PFSK-1 (cell line): ENCODE measurements around the gene LDLRAD3. TPM values are rescaled to one million over a fixed set of nuclear protein-coding genes. Genes with fewer than 3 reads are reported as not detected.

Experiments used
- FOXP2 ChIP-seq: optimal IDR thresholded peaks from 2 replicates; pipeline ENCODE3; 2011; ENCODE audit warnings: borderline replicate concordance, control low read depth, inconsistent platforms; ENCODE audit not compliant: insufficient read depth; ENCODE audit errors: extremely low read length, extremely low read depth
- POLR2AphosphoS5 ChIP-seq: IDR thresholded peaks from 2 replicates; pipeline ENCODE4 v1.6.1; 2012; ENCODE audit warnings: low read depth, mild to moderate bottlenecking, control low read depth, low read length, moderate library complexity
- SIN3A ChIP-seq: IDR thresholded peaks from 2 replicates; pipeline ENCODE4 v1.6.1; 2012; ENCODE audit warnings: mild to moderate bottlenecking, low read length, moderate library complexity, borderline replicate concordance; ENCODE audit not compliant: insufficient read depth
- TAF1 ChIP-seq: IDR thresholded peaks from 2 replicates; pipeline ENCODE4 v1.6.1; 2012; ENCODE audit warnings: low read length, control low read depth, borderline replicate concordance; ENCODE audit not compliant: insufficient read depth
- polyA plus RNA-seq: library from polyadenylated mRNA; unstranded; fragments of >200 nt; gene quantifications from one replicate; pipeline ENCODE4 v1.2.1, GENCODE V29; 2012; ENCODE audit warnings: low read depth, missing spikeins; ENCODE audit not compliant: insufficient read length
- TF ChIP-seq, protein P1 (sequence below), 2 experiments: IDR thresholded peaks; 2 replicates each; pipeline versions ENCODE4 v1.6.1 to v1.8.0; 2011 to 2012; ENCODE audit warnings: low read depth in 2 of 2, low read length in 2 of 2, control low read depth in 1 of 2, inconsistent platforms in 1 of 2, mild to moderate bottlenecking in 1 of 2, moderate library complexity in 1 of 2; ENCODE audit not compliant: insufficient read depth in 1 of 2

LDLRAD3 gene, protein sequence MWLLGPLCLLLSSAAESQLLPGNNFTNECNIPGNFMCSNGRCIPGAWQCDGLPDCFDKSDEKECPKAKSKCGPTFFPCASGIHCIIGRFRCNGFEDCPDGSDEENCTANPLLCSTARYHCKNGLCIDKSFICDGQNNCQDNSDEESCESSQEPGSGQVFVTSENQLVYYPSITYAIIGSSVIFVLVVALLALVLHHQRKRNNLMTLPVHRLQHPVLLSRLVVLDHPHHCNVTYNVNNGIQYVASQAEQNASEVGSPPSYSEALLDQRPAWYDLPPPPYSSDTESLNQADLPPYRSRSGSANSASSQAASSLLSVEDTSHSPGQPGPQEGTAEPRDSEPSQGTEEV
- polyA plus RNA-seq: 34.2 TPM

- TF ChIP-seq SIN3A (peak; percentile 77; the same call in 1 of the 2 replicates), TAF1 (0 out of 2 replicates have a peak, but pooled peaks have one; percentile 30), POLR2AphosphoS5 (peak; percentile 80), FOXP2 (peak; percentile 30)
- TF ChIP-seq, protein P1, sequence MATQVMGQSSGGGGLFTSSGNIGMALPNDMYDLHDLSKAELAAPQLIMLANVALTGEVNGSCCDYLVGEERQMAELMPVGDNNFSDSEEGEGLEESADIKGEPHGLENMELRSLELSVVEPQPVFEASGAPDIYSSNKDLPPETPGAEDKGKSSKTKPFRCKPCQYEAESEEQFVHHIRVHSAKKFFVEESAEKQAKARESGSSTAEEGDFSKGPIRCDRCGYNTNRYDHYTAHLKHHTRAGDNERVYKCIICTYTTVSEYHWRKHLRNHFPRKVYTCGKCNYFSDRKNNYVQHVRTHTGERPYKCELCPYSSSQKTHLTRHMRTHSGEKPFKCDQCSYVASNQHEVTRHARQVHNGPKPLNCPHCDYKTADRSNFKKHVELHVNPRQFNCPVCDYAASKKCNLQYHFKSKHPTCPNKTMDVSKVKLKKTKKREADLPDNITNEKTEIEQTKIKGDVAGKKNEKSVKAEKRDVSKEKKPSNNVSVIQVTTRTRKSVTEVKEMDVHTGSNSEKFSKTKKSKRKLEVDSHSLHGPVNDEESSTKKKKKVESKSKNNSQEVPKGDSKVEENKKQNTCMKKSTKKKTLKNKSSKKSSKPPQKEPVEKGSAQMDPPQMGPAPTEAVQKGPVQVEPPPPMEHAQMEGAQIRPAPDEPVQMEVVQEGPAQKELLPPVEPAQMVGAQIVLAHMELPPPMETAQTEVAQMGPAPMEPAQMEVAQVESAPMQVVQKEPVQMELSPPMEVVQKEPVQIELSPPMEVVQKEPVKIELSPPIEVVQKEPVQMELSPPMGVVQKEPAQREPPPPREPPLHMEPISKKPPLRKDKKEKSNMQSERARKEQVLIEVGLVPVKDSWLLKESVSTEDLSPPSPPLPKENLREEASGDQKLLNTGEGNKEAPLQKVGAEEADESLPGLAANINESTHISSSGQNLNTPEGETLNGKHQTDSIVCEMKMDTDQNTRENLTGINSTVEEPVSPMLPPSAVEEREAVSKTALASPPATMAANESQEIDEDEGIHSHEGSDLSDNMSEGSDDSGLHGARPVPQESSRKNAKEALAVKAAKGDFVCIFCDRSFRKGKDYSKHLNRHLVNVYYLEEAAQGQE (IDR thresholded peaks at IDR 0.05; ENCODE audit: insufficient read depth in 1 of 2, low read depth in 2 of 2, low read length in 2 of 2): peak in 1 of 2 experiments; percentile 48; a peak in 1 of 4 replicates
Observed at GRCh38 chr11:35943713-35944502, at the start of gene LDLRAD3. Gene LDLRAD3 (plus strand): TSS chr11:35944062. CDS start chr11:35944099, 37 bp downstream.

GRCh38 chr11:35897019-35897418 is 46.8 kb upstream of the LDLRAD3 start:
- no peak for TF ChIP-seq SIN3A

DNA sequence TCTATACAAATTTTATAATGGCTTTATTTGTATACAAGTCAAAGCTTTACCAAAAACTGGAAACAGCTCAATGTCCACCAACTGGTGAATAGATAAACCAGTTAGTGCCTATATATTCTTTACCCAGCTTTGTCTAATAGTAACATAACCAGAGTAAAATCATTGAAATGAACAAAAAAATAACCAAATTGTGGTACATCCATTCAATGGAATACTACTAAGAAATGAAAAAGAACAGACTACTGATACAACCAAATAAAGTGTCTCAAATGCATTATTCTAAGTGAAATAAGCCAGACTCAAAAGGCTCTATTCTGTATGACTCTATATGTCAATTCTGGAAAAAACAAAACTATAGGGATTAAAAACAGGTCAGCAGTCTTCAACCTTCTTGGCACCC is 40.9 kb upstream of the LDLRAD3 start:
- TF ChIP-seq, protein P1 (IDR thresholded peaks at IDR 0.05; ENCODE audit: insufficient read depth in 1 of 2, low read depth in 2 of 2, low read length in 2 of 2): no peak
- no peak for TF ChIP-seq POLR2AphosphoS5
- no peak for TF ChIP-seq SIN3A
- TF ChIP-seq TAF1: no peak
- no peak for TF ChIP-seq FOXP2

DNA sequence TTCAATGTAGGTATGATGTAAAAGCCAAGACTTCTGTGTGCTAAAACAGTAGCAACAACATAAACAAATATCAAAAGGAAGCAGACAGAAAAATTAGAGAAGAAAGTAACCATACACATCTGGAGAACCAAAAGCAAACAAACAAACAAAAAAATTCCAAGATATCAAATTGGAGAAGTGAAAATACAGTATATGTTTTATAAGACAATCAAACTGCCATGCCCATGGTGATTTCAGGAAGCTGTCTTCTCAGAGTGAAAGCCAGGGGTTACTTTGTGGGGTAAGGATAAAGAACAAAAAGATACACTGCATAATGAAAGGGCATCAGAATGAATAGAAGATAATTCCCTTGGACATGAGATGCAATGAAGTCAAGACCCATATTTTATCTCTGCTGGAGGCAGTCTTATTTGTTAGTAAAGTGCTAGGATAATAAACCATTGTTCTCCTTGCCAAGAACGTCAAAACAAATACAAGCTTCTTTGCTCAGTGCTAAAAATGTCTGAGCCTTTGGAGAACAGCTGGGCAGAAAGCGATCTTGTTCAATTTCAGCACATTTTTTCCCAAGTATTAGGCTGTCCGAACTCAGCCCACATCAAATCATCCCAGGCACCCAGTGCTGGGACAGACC is 38.1 kb upstream of the LDLRAD3 start:
- TF ChIP-seq SIN3A (no peak), FOXP2 (no peak), TAF1 (no peak), POLR2AphosphoS5 (no peak)
- TF ChIP-seq, protein P1 (IDR thresholded peaks at IDR 0.05; ENCODE audit: insufficient read depth in 1 of 2, low read depth in 2 of 2, low read length in 2 of 2): no peak

DNA sequence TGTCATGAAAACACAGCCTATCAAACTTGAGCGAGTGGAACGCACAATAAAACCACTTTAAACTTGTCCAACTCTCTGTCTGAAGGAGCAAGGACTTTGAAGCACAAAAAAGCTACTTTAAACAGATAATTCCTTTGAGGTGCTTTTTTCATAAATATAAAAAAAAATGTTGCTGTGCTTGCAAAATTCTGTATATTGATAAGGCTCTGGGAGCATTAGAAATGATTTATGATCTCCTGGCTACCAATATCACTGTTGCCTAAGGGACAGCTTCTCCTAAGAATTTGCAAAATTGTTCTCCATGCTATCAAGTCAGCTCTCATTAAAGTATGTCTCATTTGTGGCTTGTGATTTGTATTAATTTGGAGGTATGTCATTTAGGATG is 37.6 kb upstream of the LDLRAD3 start:
- TF ChIP-seq SIN3A: no peak
- TF ChIP-seq TAF1: no peak
- no peak for TF ChIP-seq FOXP2
- TF ChIP-seq, protein P1 (IDR thresholded peaks at IDR 0.05; ENCODE audit: insufficient read depth in 1 of 2, low read depth in 2 of 2, low read length in 2 of 2): no peak
- TF ChIP-seq POLR2AphosphoS5: no peak
